ENCODE results near the gene CLCN6.

Gene CLCN6

GRCh38 chr1:11770011-11770410 lies 36.0 kb upstream of the CLCN6 start:
- no peaks in the 10 kb centered on the region for H3K79me2 ChIP-seq (ENCODE audit: low read length)
- TF ChIP-seq CTCF (IDR thresholded peaks at IDR 0.05; ENCODE audit: low read depth, low read length) (no peak), EZH2phosphoT487 (IDR thresholded peaks at IDR 0.05; ENCODE audit: low read depth) (no peak)
- H4K20me1 ChIP-seq (ENCODE audit: insufficient read depth, low read length) = no peaks in the 10 kb centered on the region
- no peaks in the 10 kb centered on the region for H3K27me3 ChIP-seq (ENCODE audit: low read depth, low read length)
- peaks cover 8% of the 10 kb centered on the region for H3K4me1 ChIP-seq (ENCODE audit: low read length)
- no peak overlapping the region for H3K4me2 ChIP-seq (ENCODE audit: low read length)
- no peaks in the 10 kb centered on the region for H3K36me3 ChIP-seq (replicated peaks; ENCODE audit: low read depth, low read length)
- H3K9ac ChIP-seq (ENCODE audit: low read length) = no peak overlapping the region
- H3K9me3 ChIP-seq (ENCODE audit: insufficient read depth, low read length) = no peaks in the 10 kb centered on the region
- no peak overlapping the region for H3K4me3 ChIP-seq (ENCODE audit: low read length)
- no peak overlapping the region for H3K27ac ChIP-seq (ENCODE audit: low read length)
- no peak overlapping the region for H2AFZ ChIP-seq (ENCODE audit: low read depth, low read length)

GRCh38 chr1:11771481-11772043 lies 34.4 kb upstream of the CLCN6 start:
- Histone ChIP-seq H3K4me1 (ENCODE audit: low read length) (peaks cover 14% of the 10 kb centered on the region), H3K9ac (ENCODE audit: low read length) (no peak overlapping the region), H3K27ac (ENCODE audit: low read length) (no peak overlapping the region), H3K79me2 (ENCODE audit: low read length) (no peaks in the 10 kb centered on the region), H3K36me3 (replicated peaks; ENCODE audit: low read depth, low read length) (no peaks in the 10 kb centered on the region), H3K4me3 (ENCODE audit: low read length) (no peak overlapping the region), H3K27me3 (ENCODE audit: low read depth, low read length) (no peaks in the 10 kb centered on the region), H4K20me1 (ENCODE audit: insufficient read depth, low read length) (no peaks in the 10 kb centered on the region), H3K9me3 (ENCODE audit: insufficient read depth, low read length) (no peaks in the 10 kb centered on the region), H2AFZ (ENCODE audit: low read depth, low read length) (no peak overlapping the region), H3K4me2 (ENCODE audit: low read length) (no peak overlapping the region)
- TF ChIP-seq EZH2phosphoT487 (IDR thresholded peaks at IDR 0.05; ENCODE audit: low read depth) (no peak), CTCF (IDR thresholded peaks at IDR 0.05; ENCODE audit: low read depth, low read length) (no peak)

DNA sequence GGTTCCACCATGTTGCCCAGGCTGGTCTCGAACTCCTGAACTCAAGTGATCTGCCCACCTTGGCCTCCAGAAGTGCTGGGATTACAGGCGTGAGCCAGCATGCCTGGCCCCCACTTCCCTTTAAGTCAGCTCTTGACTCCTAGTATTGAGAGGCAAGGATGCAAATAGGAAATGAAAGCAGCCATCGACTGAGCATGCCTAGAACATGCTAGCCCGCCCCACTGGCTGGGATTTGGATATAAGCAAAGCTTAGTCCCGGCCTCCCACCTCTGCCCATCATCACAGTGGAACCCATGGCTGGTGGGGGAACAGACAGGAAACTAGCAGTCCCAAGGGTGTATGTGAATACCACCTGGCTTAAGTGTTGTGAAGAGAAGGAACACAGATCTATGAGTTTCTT lies 33.5 kb upstream of the CLCN6 start:
- no peaks in the 10 kb centered on the region for H4K20me1 ChIP-seq (ENCODE audit: insufficient read depth, low read length)
- no peak overlapping the region; the same call in 1 of the 2 replicates for H2AFZ ChIP-seq (ENCODE audit: low read depth, low read length)
- H3K27ac ChIP-seq (ENCODE audit: low read length) = no peak overlapping the region
- no peak overlapping the region for H3K4me3 ChIP-seq (ENCODE audit: low read length)
- H3K79me2 ChIP-seq (ENCODE audit: low read length) = no peaks in the 10 kb centered on the region
- no peak overlapping the region for H3K9ac ChIP-seq (ENCODE audit: low read length)
- TF ChIP-seq EZH2phosphoT487 (IDR thresholded peaks at IDR 0.05; ENCODE audit: low read depth) (no peak), CTCF (IDR thresholded peaks at IDR 0.05; ENCODE audit: low read depth, low read length) (no peak)
- no peaks in the 10 kb centered on the region for H3K27me3 ChIP-seq (ENCODE audit: low read depth, low read length)
- peaks cover 14% of the 10 kb centered on the region for H3K4me1 ChIP-seq (ENCODE audit: low read length)
- H3K4me2 ChIP-seq (ENCODE audit: low read length) = peak overlapping the region; percentile 10
- H3K9me3 ChIP-seq (ENCODE audit: insufficient read depth, low read length) = no peaks in the 10 kb centered on the region
- no peaks in the 10 kb centered on the region for H3K36me3 ChIP-seq (replicated peaks; ENCODE audit: low read depth, low read length)

DNA sequence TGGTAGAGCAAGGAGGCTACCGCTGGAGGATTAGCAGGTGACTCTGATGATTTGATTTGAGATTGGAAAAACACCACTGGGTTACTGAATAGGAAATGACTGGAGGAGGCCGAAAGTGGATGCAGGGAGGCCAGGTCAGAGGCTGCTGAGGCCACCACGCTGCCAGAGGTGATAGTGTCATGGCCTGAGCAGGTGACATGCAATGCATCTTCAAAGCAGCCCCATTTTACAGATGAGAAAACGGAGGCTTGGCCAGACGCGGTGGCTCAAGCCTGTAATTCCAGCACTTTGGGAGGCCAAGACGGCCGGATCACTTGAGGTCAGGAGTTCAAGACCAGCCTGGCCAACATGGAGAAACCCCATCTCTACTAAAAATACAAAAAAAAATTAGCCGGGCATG lies 31.2 kb upstream of the CLCN6 start:
- H3K27ac ChIP-seq (ENCODE audit: low read length) = no peak overlapping the region
- no peaks in the 10 kb centered on the region for H3K79me2 ChIP-seq (ENCODE audit: low read length)
- H3K4me2 ChIP-seq (ENCODE audit: low read length) = no peak overlapping the region
- no peak overlapping the region for H2AFZ ChIP-seq (ENCODE audit: low read depth, low read length)
- H4K20me1 ChIP-seq (ENCODE audit: insufficient read depth, low read length) = no peaks in the 10 kb centered on the region
- H3K9me3 ChIP-seq (ENCODE audit: insufficient read depth, low read length) = no peaks in the 10 kb centered on the region
- H3K9ac ChIP-seq (ENCODE audit: low read length) = no peak overlapping the region
- H3K27me3 ChIP-seq (ENCODE audit: low read depth, low read length) = no peaks in the 10 kb centered on the region
- no peak for TF ChIP-seq CTCF (IDR thresholded peaks at IDR 0.05; ENCODE audit: low read depth, low read length)
- TF ChIP-seq EZH2phosphoT487 (IDR thresholded peaks at IDR 0.05; ENCODE audit: low read depth) = no peak
- H3K36me3 ChIP-seq (replicated peaks; ENCODE audit: low read depth, low read length) = no peaks in the 10 kb centered on the region
- no peak overlapping the region for H3K4me3 ChIP-seq (ENCODE audit: low read length)
- H3K4me1 ChIP-seq (ENCODE audit: low read length) = peaks cover 14% of the 10 kb centered on the region
